Measurements from ENCODE around the gene GABRP. TPM values are rescaled to one million over a fixed set of nuclear protein-coding genes. Genes with fewer than 3 reads are reported as not detected.

The GABRP gene
- total RNA-seq, 1 experiment from 2014 or later = not detected

Other genes starting within 250 kb of the GABRP start
- gene RANBP17, start 78.3 kb downstream of the GABRP start, total RNA-seq (2014; rRNA removed; shearing (Covaris generic)) = 21.1 and 24.6 TPM in 2 replicates